Measurements from ENCODE around the gene GAB2. TPM values are rescaled to one million over a fixed set of nuclear protein-coding genes. Genes with fewer than 3 reads are reported as not detected.

The GAB2 gene
- total RNA-seq, 5 donors from 2014 or later (not counting 1 experiment from before 2014, with no cell fraction given) = 5.4 to 17.2 (median 8.8) TPM

GRCh38 chr11:78192911-78193351, 224.7 kb downstream of the GAB2 start:
- H3K27ac ChIP-seq (ENCODE audit: low read length) = no peak overlapping the region
- DNase-seq (peak in 2 of 35 experiments; percentile 33 to 35), ATAC-seq (replicated peaks in 1 of 4) (no peak)
- Mint-ChIP-seq H3K9me3 (no peaks in the 10 kb centered on the region), H3K27ac (peak overlapping the region; percentile 67 to 76), H3K27me3 (no peaks in the 10 kb centered on the region), H3K4me1 (peaks cover 53 to 60% (median 57%) of the 10 kb centered on the region in 3 donors), H3K36me3 (peaks cover 15% of the 10 kb centered on the region), H3K4me3 (no peak overlapping the region)
- WGBS (ENCODE audit: insufficient coverage) = no CpG with 5 or more reads among the region's 4 CpGs
- POLR2A ChIA-PET = interaction anchor here in 1 of 2 donors (0.5 to 0.6 kb wide), 2 partner anchors 109 to 336 kb away, joined by 3 to 4 read pairs; no protein-coding TSS in a partner anchor
- no peaks in the 10 kb centered on the region for H3K9me3 ChIP-seq
- no peaks in the 10 kb centered on the region for H3K27me3 ChIP-seq (replicated peaks in 1 of 2; ENCODE audit: control insufficient read depth in 2 of 2, extremely low read depth in 1 of 2, insufficient read depth in 2 of 2, low read length in 1 of 2)
- CTCF ChIA-PET = interaction anchor here (0.6 kb wide), 3 partner anchors 91 to 229 kb away, joined by 3 to 10 read pairs (median 3); no protein-coding TSS in a partner anchor
- H3K4me3 ChIP-seq (ENCODE audit: control insufficient read depth in 1 of 2, extremely low read depth in 1 of 2, low read length in 1 of 2) = no peak overlapping the region
- peaks cover 3 to 41% of the 10 kb centered on the region in 2 experiments for H3K4me1 ChIP-seq (ENCODE audit: control insufficient read depth in 1 of 2, extremely low read depth in 1 of 2, insufficient read depth in 2 of 2, low read length in 2 of 2)
- H3K36me3 ChIP-seq (ENCODE audit: control insufficient read depth in 2 of 2, extremely low read depth in 1 of 2, insufficient read depth in 1 of 2, low read length in 1 of 2) = peaks cover 0 to 3% of the 10 kb centered on the region in 2 donors

- no peaks in the 10 kb centered on the region for H3K9me3 Mint-ChIP-seq
- peak overlapping the region; percentile 67 to 76 for H3K27ac Mint-ChIP-seq
- H3K27me3 ChIP-seq (replicated peaks in 1 of 2; ENCODE audit: control insufficient read depth in 2 of 2, extremely low read depth in 1 of 2, insufficient read depth in 2 of 2, low read length in 1 of 2) = no peaks in the 10 kb centered on the region
- H3K9me3 ChIP-seq = no peaks in the 10 kb centered on the region
- no peak for DNase-seq
- no peaks in the 10 kb centered on the region for H3K27me3 Mint-ChIP-seq
- H3K36me3 ChIP-seq (ENCODE audit: control insufficient read depth in 2 of 2, extremely low read depth in 1 of 2, insufficient read depth in 1 of 2, low read length in 1 of 2) = peaks cover 0 to 3% of the 10 kb centered on the region in 2 donors
- ChIA-PET POLR2A (interaction anchor here in 1 of 2 donors (0.5 kb wide), 1 partner anchor 336 kb away, joined by 3 read pairs; no protein-coding TSS in a partner anchor), CTCF (no interaction called here)
- ATAC-seq (replicated peaks in 1 of 4) = no peak
- 94% methylated on average over 6 of the region's 6 CpGs for WGBS (ENCODE audit: insufficient coverage)
- peaks cover 6 to 43% of the 10 kb centered on the region in 2 experiments for H3K4me1 ChIP-seq (ENCODE audit: control insufficient read depth in 1 of 2, extremely low read depth in 1 of 2, insufficient read depth in 2 of 2, low read length in 2 of 2)
- H3K4me3 Mint-ChIP-seq = no peak overlapping the region
- H3K36me3 Mint-ChIP-seq = peaks cover 14% of the 10 kb centered on the region
- H3K27ac ChIP-seq (ENCODE audit: low read length) = no peak overlapping the region
- peaks cover 60 to 66% (median 63%) of the 10 kb centered on the region in 3 donors for H3K4me1 Mint-ChIP-seq
- H3K4me3 ChIP-seq (ENCODE audit: control insufficient read depth in 1 of 2, extremely low read depth in 1 of 2, low read length in 1 of 2) = no peak overlapping the region
These were observed 225.3 kb downstream of the GAB2 start for GRCh38 chr11:78192223-78192719.

GRCh38 chr11:78190871-78191538, 226.6 kb downstream of the GAB2 start:
- peaks cover 8 to 47% of the 10 kb centered on the region in 2 experiments for H3K4me1 ChIP-seq (ENCODE audit: control insufficient read depth in 1 of 2, extremely low read depth in 1 of 2, insufficient read depth in 2 of 2, low read length in 2 of 2)
- 92% methylated on average over 8 of the region's 14 CpGs for WGBS (ENCODE audit: insufficient coverage)
- Mint-ChIP-seq H3K9me3 (no peaks in the 10 kb centered on the region), H3K36me3 (peaks cover 11% of the 10 kb centered on the region), H3K4me3 (peak overlapping the region; percentile 2 to 44 (median 13)), H3K4me1 (peaks cover 69 to 72% (median 72%) of the 10 kb centered on the region in 3 donors), H3K27me3 (no peaks in the 10 kb centered on the region), H3K27ac (peak overlapping the region; percentile 55 to 84)
- H3K4me3 ChIP-seq (ENCODE audit: control insufficient read depth in 1 of 2, extremely low read depth in 1 of 2, low read length in 1 of 2) = no peak overlapping the region
- DNase-seq (no peak), ATAC-seq (replicated peaks in 1 of 4) (no peak)
- POLR2A ChIA-PET = interaction anchor here in 1 of 2 donors (0.6 kb wide), 1 partner anchor 182 kb away, joined by 11 read pairs; no protein-coding TSS in a partner anchor
- peaks cover 0 to 3% of the 10 kb centered on the region in 2 donors for H3K36me3 ChIP-seq (ENCODE audit: control insufficient read depth in 2 of 2, extremely low read depth in 1 of 2, insufficient read depth in 1 of 2, low read length in 1 of 2)
- no peak overlapping the region for H3K27ac ChIP-seq (ENCODE audit: low read length)
- no peaks in the 10 kb centered on the region for H3K9me3 ChIP-seq
- H3K27me3 ChIP-seq (replicated peaks in 1 of 2; ENCODE audit: control insufficient read depth in 2 of 2, extremely low read depth in 1 of 2, insufficient read depth in 2 of 2, low read length in 1 of 2) = no peaks in the 10 kb centered on the region
- CTCF ChIA-PET = no interaction called here

GRCh38 chr11:78190374-78190773, 227.2 kb downstream of the GAB2 start:
- Mint-ChIP-seq H3K27me3 (no peaks in the 10 kb centered on the region), H3K9me3 (no peaks in the 10 kb centered on the region), H3K4me3 (peak overlapping the region; percentile 97 to 99 (median 99)), H3K4me1 (peaks cover 69 to 74% (median 71%) of the 10 kb centered on the region in 3 donors), H3K36me3 (peaks cover 9% of the 10 kb centered on the region), H3K27ac (peak overlapping the region; percentile 55 to 84)
- ATAC-seq (replicated peaks in 1 of 4) = no peak
- ChIA-PET CTCF (interaction anchor here in 1 of 2 donors (0.5 kb wide), 1 partner anchor 55 kb away, joined by 6 read pairs; no protein-coding TSS in a partner anchor), POLR2A (interaction anchor here (0.6 to 3.4 kb wide), 3 partner anchors 12 to 182 kb away, joined by 5 to 22 read pairs (median 11); no protein-coding TSS in a partner anchor)
- H3K27ac ChIP-seq (ENCODE audit: low read length) = no peak overlapping the region
- no peaks in the 10 kb centered on the region for H3K27me3 ChIP-seq (replicated peaks in 1 of 2; ENCODE audit: control insufficient read depth in 2 of 2, extremely low read depth in 1 of 2, insufficient read depth in 2 of 2, low read length in 1 of 2)
- peaks cover 0 to 3% of the 10 kb centered on the region in 2 donors for H3K36me3 ChIP-seq (ENCODE audit: control insufficient read depth in 2 of 2, extremely low read depth in 1 of 2, insufficient read depth in 1 of 2, low read length in 1 of 2)
- H3K9me3 ChIP-seq = no peaks in the 10 kb centered on the region
- 55% methylated on average over 3 of the region's 3 CpGs for WGBS (ENCODE audit: insufficient coverage)
- peaks cover 8 to 45% of the 10 kb centered on the region in 2 experiments for H3K4me1 ChIP-seq (ENCODE audit: control insufficient read depth in 1 of 2, extremely low read depth in 1 of 2, insufficient read depth in 2 of 2, low read length in 2 of 2)
- DNase-seq = no peak
- H3K4me3 ChIP-seq (ENCODE audit: control insufficient read depth in 1 of 2, extremely low read depth in 1 of 2, low read length in 1 of 2) = no peak overlapping the region

- Histone ChIP-seq H3K4me1 (ENCODE audit: control insufficient read depth in 1 of 2, extremely low read depth in 1 of 2, insufficient read depth in 2 of 2, low read length in 2 of 2) (peaks cover 8 to 45% of the 10 kb centered on the region in 2 experiments), H3K27me3 (replicated peaks in 1 of 2; ENCODE audit: control insufficient read depth in 2 of 2, extremely low read depth in 1 of 2, insufficient read depth in 2 of 2, low read length in 1 of 2) (no peaks in the 10 kb centered on the region), H3K36me3 (ENCODE audit: control insufficient read depth in 2 of 2, extremely low read depth in 1 of 2, insufficient read depth in 1 of 2, low read length in 1 of 2) (peaks cover 0 to 3% of the 10 kb centered on the region in 2 donors), H3K27ac (ENCODE audit: low read length) (no peak overlapping the region), H3K9me3 (no peaks in the 10 kb centered on the region), H3K4me3 (ENCODE audit: control insufficient read depth in 1 of 2, extremely low read depth in 1 of 2, low read length in 1 of 2) (peak overlapping the region in 1 of 2 donors; percentile 76)
- peak overlapping the region; percentile 97 to 99 (median 99) for H3K4me3 Mint-ChIP-seq
- H3K4me1 Mint-ChIP-seq = peaks cover 67 to 72% (median 69%) of the 10 kb centered on the region in 3 donors
- ATAC-seq (replicated peaks in 1 of 4) = no peak
- ChIA-PET POLR2A (interaction anchor here (0.7 to 3.4 kb wide), 2 partner anchors 13 kb away, joined by 5 to 22 read pairs; no protein-coding TSS in a partner anchor), CTCF (interaction anchor here in 1 of 2 donors (0.5 to 1.0 kb wide), 3 partner anchors 13 to 358 kb away, joined by 3 to 6 read pairs (median 3); no protein-coding TSS in a partner anchor)
- peaks cover 9% of the 10 kb centered on the region for H3K36me3 Mint-ChIP-seq
- no peak for DNase-seq
- H3K27me3 Mint-ChIP-seq = no peaks in the 10 kb centered on the region
- 86% methylated on average over 1 of the region's 3 CpGs for WGBS (ENCODE audit: insufficient coverage)
- no peaks in the 10 kb centered on the region for H3K9me3 Mint-ChIP-seq
- peak overlapping the region; percentile 84 to 87 for H3K27ac Mint-ChIP-seq
These were observed 227.8 kb downstream of the GAB2 start for GRCh38 chr11:78189851-78190250.

GRCh38 chr11:78189174-78189724, 228.4 kb downstream of the GAB2 start:
- no peaks in the 10 kb centered on the region for H3K27me3 ChIP-seq (replicated peaks in 1 of 2; ENCODE audit: control insufficient read depth in 2 of 2, extremely low read depth in 1 of 2, insufficient read depth in 2 of 2, low read length in 1 of 2)
- H3K36me3 Mint-ChIP-seq = peaks cover 3% of the 10 kb centered on the region
- H3K9me3 Mint-ChIP-seq = no peaks in the 10 kb centered on the region
- ChIA-PET POLR2A (interaction anchor here (0.5 to 3.4 kb wide), 5 partner anchors 13 to 194 kb away, joined by 4 to 22 read pairs (median 7); no protein-coding TSS in a partner anchor), CTCF (interaction anchor here in 1 of 2 donors (0.6 to 1.0 kb wide), 2 partner anchors 14 to 357 kb away, joined by 3 read pairs; no protein-coding TSS in a partner anchor)
- peak overlapping the region; percentile 84 to 87 for H3K27ac Mint-ChIP-seq
- ATAC-seq (replicated peaks in 1 of 4) (no peak), DNase-seq (peak in 1 of 35 experiments; percentile 16)
- no peaks in the 10 kb centered on the region for H3K9me3 ChIP-seq
- peaks cover 0 to 3% of the 10 kb centered on the region in 2 donors for H3K36me3 ChIP-seq (ENCODE audit: control insufficient read depth in 2 of 2, extremely low read depth in 1 of 2, insufficient read depth in 1 of 2, low read length in 1 of 2)
- no peaks in the 10 kb centered on the region for H3K27me3 Mint-ChIP-seq
- peaks cover 8 to 45% of the 10 kb centered on the region in 2 experiments for H3K4me1 ChIP-seq (ENCODE audit: control insufficient read depth in 1 of 2, extremely low read depth in 1 of 2, insufficient read depth in 2 of 2, low read length in 2 of 2)
- WGBS (ENCODE audit: insufficient coverage) = 0% methylated on average over 3 of the region's 18 CpGs
- peak overlapping the region; percentile 76 to 81 for H3K4me3 ChIP-seq (ENCODE audit: control insufficient read depth in 1 of 2, extremely low read depth in 1 of 2, low read length in 1 of 2)
- H3K4me3 Mint-ChIP-seq = peak overlapping the region; percentile 97 to 99 (median 99)
- no peak overlapping the region for H3K27ac ChIP-seq (ENCODE audit: low read length)
- H3K4me1 Mint-ChIP-seq = peaks cover 61 to 66% (median 63%) of the 10 kb centered on the region in 3 donors

Data from T-cell (primary cell).